ENCODE results near the gene CASP6.
"Not testable (repeated sequence)": the region's sequence is repeated elsewhere in the genome, so short reads cannot be mapped to it uniquely, and the experiment has no call there.

The CASP6 gene

GRCh38 chr4:109683621-109684253, 19.5 kb downstream of the CASP6 start:
- no peak overlapping the region for H3K4me3 ChIP-seq (replicated peaks in 1 of 2; ENCODE audit: low read depth in 2 of 2, low read length in 2 of 2)
- no peak for DNase-seq (ENCODE audit: low read depth in 2 of 2)
- TF ChIP-seq, protein P1, sequence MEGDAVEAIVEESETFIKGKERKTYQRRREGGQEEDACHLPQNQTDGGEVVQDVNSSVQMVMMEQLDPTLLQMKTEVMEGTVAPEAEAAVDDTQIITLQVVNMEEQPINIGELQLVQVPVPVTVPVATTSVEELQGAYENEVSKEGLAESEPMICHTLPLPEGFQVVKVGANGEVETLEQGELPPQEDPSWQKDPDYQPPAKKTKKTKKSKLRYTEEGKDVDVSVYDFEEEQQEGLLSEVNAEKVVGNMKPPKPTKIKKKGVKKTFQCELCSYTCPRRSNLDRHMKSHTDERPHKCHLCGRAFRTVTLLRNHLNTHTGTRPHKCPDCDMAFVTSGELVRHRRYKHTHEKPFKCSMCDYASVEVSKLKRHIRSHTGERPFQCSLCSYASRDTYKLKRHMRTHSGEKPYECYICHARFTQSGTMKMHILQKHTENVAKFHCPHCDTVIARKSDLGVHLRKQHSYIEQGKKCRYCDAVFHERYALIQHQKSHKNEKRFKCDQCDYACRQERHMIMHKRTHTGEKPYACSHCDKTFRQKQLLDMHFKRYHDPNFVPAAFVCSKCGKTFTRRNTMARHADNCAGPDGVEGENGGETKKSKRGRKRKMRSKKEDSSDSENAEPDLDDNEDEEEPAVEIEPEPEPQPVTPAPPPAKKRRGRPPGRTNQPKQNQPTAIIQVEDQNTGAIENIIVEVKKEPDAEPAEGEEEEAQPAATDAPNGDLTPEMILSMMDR (IDR thresholded peaks at IDR 0.05; ENCODE audit: low read depth, low read length): no peak

DNA sequence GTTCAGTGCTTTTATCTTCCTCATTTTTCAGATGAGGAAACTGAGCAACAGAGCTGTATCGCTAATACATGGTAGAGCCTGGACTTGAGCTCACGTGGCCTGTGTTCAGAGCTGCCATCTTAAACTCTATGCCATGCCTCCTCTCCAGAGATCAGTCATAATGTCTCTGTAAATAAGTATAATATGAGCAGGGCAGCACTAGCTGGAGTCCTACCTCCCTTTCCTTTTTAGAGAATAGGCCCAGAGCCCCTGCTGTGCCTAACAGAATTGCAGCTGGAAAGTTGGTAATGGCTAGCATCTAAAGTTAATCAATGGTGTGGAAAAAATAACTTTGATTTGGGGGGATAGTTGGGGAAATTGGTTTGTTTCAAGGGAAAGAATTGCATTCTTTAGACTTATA, 20.4 kb downstream of the CASP6 start:
- TF ChIP-seq, protein P1 (IDR thresholded peaks at IDR 0.05; ENCODE audit: low read depth, low read length): no peak
- DNase-seq (ENCODE audit: low read depth in 2 of 2): no peak
- H3K4me3 ChIP-seq (replicated peaks in 1 of 2; ENCODE audit: low read depth in 2 of 2, low read length in 2 of 2): no peak overlapping the region

GRCh38 chr4:109678925-109679324, 24.3 kb downstream of the CASP6 start:
- not testable (repeated sequence) for DNase-seq (ENCODE audit: low read depth in 2 of 2)

GRCh38 chr4:109678472-109678871, 24.8 kb downstream of the CASP6 start:
- H3K4me3 ChIP-seq (replicated peaks in 1 of 2; ENCODE audit: low read depth in 2 of 2, low read length in 2 of 2); DNase-seq (ENCODE audit: low read depth in 2 of 2): not testable (repeated sequence)

More at GRCh38 chr4:109678925-109679324, 24.3 kb downstream of the CASP6 start:
- not testable (repeated sequence) for H3K4me3 ChIP-seq (replicated peaks in 1 of 2; ENCODE audit: low read depth in 2 of 2, low read length in 2 of 2)

GRCh38 chr4:109676886-109677285, 26.4 kb downstream of the CASP6 start:
- DNase-seq (ENCODE audit: low read depth in 2 of 2): peak in 1 of 2 donors; percentile 11
- TF ChIP-seq, protein P1 (IDR thresholded peaks at IDR 0.05; ENCODE audit: low read depth, low read length): peak; percentile 7
- no peak overlapping the region for H3K4me3 ChIP-seq (replicated peaks in 1 of 2; ENCODE audit: low read depth in 2 of 2, low read length in 2 of 2)

- no peak for DNase-seq (ENCODE audit: low read depth in 2 of 2)
- H3K4me3 ChIP-seq (replicated peaks in 1 of 2; ENCODE audit: low read depth in 2 of 2, low read length in 2 of 2): no peak overlapping the region
- TF ChIP-seq, protein P1 (IDR thresholded peaks at IDR 0.05; ENCODE audit: low read depth, low read length): no peak
Observed at GRCh38 chr4:109675843-109676242, 27.4 kb downstream of the CASP6 start.

GRCh38 chr4:109675181-109675580, 28.1 kb downstream of the CASP6 start:
- TF ChIP-seq, protein P1 (IDR thresholded peaks at IDR 0.05; ENCODE audit: low read depth, low read length): no peak
- H3K4me3 ChIP-seq (replicated peaks in 1 of 2; ENCODE audit: low read depth in 2 of 2, low read length in 2 of 2): no peak overlapping the region
- DNase-seq (ENCODE audit: low read depth in 2 of 2): no peak

DNA sequence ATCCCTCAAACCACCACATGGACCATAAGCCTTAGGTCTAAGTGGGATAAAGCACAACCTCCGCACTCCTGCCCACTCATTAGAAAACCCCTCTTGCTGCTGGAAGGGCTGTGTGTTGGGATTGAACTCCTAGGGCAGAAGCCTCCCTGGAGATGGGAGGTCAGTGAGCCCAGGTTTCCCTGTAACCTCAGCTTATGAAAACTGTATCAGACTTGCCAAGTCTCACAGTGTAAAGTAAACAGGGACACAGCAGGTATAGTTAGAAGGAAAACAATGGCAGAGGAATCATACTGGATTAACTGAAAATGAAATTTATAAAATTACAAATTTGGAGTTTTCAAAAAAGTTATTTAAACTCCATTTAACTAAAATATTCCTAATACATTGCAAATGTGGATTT, 29.9 kb downstream of the CASP6 start:
- no peak for DNase-seq (ENCODE audit: low read depth in 2 of 2)
- no peak overlapping the region for H3K4me3 ChIP-seq (replicated peaks in 1 of 2; ENCODE audit: low read depth in 2 of 2, low read length in 2 of 2)
- TF ChIP-seq, protein P1 (IDR thresholded peaks at IDR 0.05; ENCODE audit: low read depth, low read length): no peak
